ENCODE data around the gene DNTTIP2.
"Not testable (repeated sequence)": the region's sequence is repeated elsewhere in the genome, so short reads cannot be mapped to it uniquely, and the experiment has no call there.

The DNTTIP2 gene

GRCh38 chr1:93844262-93845045 lies 34.6 kb downstream of the DNTTIP2 start:
- CTCF ChIA-PET, result interaction anchor here (0.6 to 7.3 kb wide), 19 partner anchors 18 to 850 kb away, joined by 3 to 105 read pairs (median 3); partner anchors contain the start of gene BCAR3
- Mint-ChIP-seq H3K4me1 (peaks cover 27% of the 10 kb centered on the region), H3K27ac (peak overlapping the region; percentile 64), H3K36me3 (peaks cover 3% of the 10 kb centered on the region), H3K4me3 (no peak overlapping the region), H3K9me3 (no peaks in the 10 kb centered on the region), H3K27me3 (peaks cover 10% of the 10 kb centered on the region)
- DNase-seq, result peak; percentile 49

- CTCF ChIA-PET, result interaction anchor here (0.8 to 7.3 kb wide), 7 partner anchors 8 to 539 kb away, joined by 3 to 105 read pairs (median 4); no protein-coding TSS in a partner anchor
- Mint-ChIP-seq H3K4me3 (no peak overlapping the region), H3K9me3 (no peaks in the 10 kb centered on the region), H3K36me3 (peaks cover 3% of the 10 kb centered on the region), H3K27ac (no peak overlapping the region), H3K4me1 (peaks cover 19% of the 10 kb centered on the region), H3K27me3 (peaks cover 10% of the 10 kb centered on the region)
- DNase-seq, result no peak
Observed at GRCh38 chr1:93842750-93843500, 36.1 kb downstream of the DNTTIP2 start.

GRCh38 chr1:93841771-93842170 lies 37.2 kb downstream of the DNTTIP2 start:
- no peaks in the 10 kb centered on the region for H3K9me3 Mint-ChIP-seq
- H3K27me3 Mint-ChIP-seq, result no peaks in the 10 kb centered on the region
- CTCF ChIA-PET, result interaction anchor here (0.7 to 7.3 kb wide), 4 partner anchors 27 to 538 kb away, joined by 4 to 105 read pairs (median 47); no protein-coding TSS in a partner anchor
- H3K27ac Mint-ChIP-seq, result no peak overlapping the region
- DNase-seq, result no peak
- peaks cover 16% of the 10 kb centered on the region for H3K4me1 Mint-ChIP-seq
- H3K36me3 Mint-ChIP-seq, result no peaks in the 10 kb centered on the region
- H3K4me3 Mint-ChIP-seq, result no peak overlapping the region

GRCh38 chr1:93840956-93841482 lies 38.0 kb downstream of the DNTTIP2 start:
- no peak overlapping the region for H3K27ac Mint-ChIP-seq
- H3K9me3 Mint-ChIP-seq, result no peaks in the 10 kb centered on the region
- peaks cover 15% of the 10 kb centered on the region for H3K4me1 Mint-ChIP-seq
- no peak overlapping the region for H3K4me3 Mint-ChIP-seq
- DNase-seq, result no peak
- no peaks in the 10 kb centered on the region for H3K36me3 Mint-ChIP-seq
- CTCF ChIA-PET, result interaction anchor here (1.1 to 7.3 kb wide), 3 partner anchors 27 to 213 kb away, joined by 3 to 105 read pairs (median 3); no protein-coding TSS in a partner anchor
- no peaks in the 10 kb centered on the region for H3K27me3 Mint-ChIP-seq

GRCh38 chr1:93839753-93840152 lies 39.3 kb downstream of the DNTTIP2 start:
- no peak overlapping the region for H3K4me3 Mint-ChIP-seq
- CTCF ChIA-PET, result interaction anchor here (7.3 kb wide), 1 partner anchor 211 kb away, joined by 105 read pairs; no protein-coding TSS in a partner anchor
- peaks cover 7% of the 10 kb centered on the region for H3K4me1 Mint-ChIP-seq
- H3K27me3 Mint-ChIP-seq, result no peaks in the 10 kb centered on the region
- H3K36me3 Mint-ChIP-seq, result no peaks in the 10 kb centered on the region
- H3K9me3 Mint-ChIP-seq, result no peaks in the 10 kb centered on the region
- no peak for DNase-seq
- no peak overlapping the region for H3K27ac Mint-ChIP-seq

GRCh38 chr1:93839307-93839706 lies 39.7 kb downstream of the DNTTIP2 start:
- no peak for DNase-seq
- no peaks in the 10 kb centered on the region for H3K27me3 Mint-ChIP-seq
- H3K4me1 Mint-ChIP-seq, result peaks cover 2% of the 10 kb centered on the region
- H3K9me3 Mint-ChIP-seq, result no peaks in the 10 kb centered on the region
- no peak overlapping the region for H3K27ac Mint-ChIP-seq
- CTCF ChIA-PET, result no interaction called here
- no peak overlapping the region for H3K4me3 Mint-ChIP-seq
- H3K36me3 Mint-ChIP-seq, result no peaks in the 10 kb centered on the region

- no peak for DNase-seq
- no peaks in the 10 kb centered on the region for H3K36me3 Mint-ChIP-seq
- CTCF ChIA-PET, result no interaction called here
- no peaks in the 10 kb centered on the region for H3K4me1 Mint-ChIP-seq
- H3K27ac Mint-ChIP-seq, result no peak overlapping the region
- no peaks in the 10 kb centered on the region for H3K27me3 Mint-ChIP-seq
- no peak overlapping the region for H3K4me3 Mint-ChIP-seq
- H3K9me3 Mint-ChIP-seq, result peaks cover 6% of the 10 kb centered on the region
Observed at GRCh38 chr1:93837961-93838360, 41.0 kb downstream of the DNTTIP2 start.

GRCh38 chr1:93833293-93833692 lies 45.7 kb downstream of the DNTTIP2 start:
- H3K27me3 Mint-ChIP-seq, H3K4me3 Mint-ChIP-seq, H3K27ac Mint-ChIP-seq, H3K36me3 Mint-ChIP-seq, DNase-seq, CTCF ChIA-PET, H3K4me1 Mint-ChIP-seq, H3K9me3 Mint-ChIP-seq: not testable (repeated sequence)

GRCh38 chr1:93829061-93829460 lies 49.9 kb downstream of the DNTTIP2 start:
- DNase-seq, result no peak
- H3K9me3 Mint-ChIP-seq, result peaks cover 8% of the 10 kb centered on the region
- CTCF ChIA-PET, result interaction anchor here (2.0 kb wide), 1 partner anchor 17 kb away, joined by 4 read pairs; no protein-coding TSS in a partner anchor
- no peaks in the 10 kb centered on the region for H3K4me1 Mint-ChIP-seq
- H3K4me3 Mint-ChIP-seq, result no peak overlapping the region
- H3K36me3 Mint-ChIP-seq, result no peaks in the 10 kb centered on the region
- H3K27me3 Mint-ChIP-seq, result peaks cover 5% of the 10 kb centered on the region
- H3K27ac Mint-ChIP-seq, result no peak overlapping the region

- H3K27ac Mint-ChIP-seq, result no peak overlapping the region
- DNase-seq, result no peak
- H3K9me3 Mint-ChIP-seq, result peaks cover 6% of the 10 kb centered on the region
- no peaks in the 10 kb centered on the region for H3K4me1 Mint-ChIP-seq
- no peak overlapping the region for H3K4me3 Mint-ChIP-seq
- peaks cover 5% of the 10 kb centered on the region for H3K27me3 Mint-ChIP-seq
- H3K36me3 Mint-ChIP-seq, result no peaks in the 10 kb centered on the region
- CTCF ChIA-PET, result interaction anchor here (1.3 to 2.0 kb wide), 3 partner anchors 17 to 199 kb away, joined by 3 to 4 read pairs (median 4); no protein-coding TSS in a partner anchor
Observed at GRCh38 chr1:93828367-93828755, 50.6 kb downstream of the DNTTIP2 start.

- Mint-ChIP-seq H3K4me3 (no peak overlapping the region), H3K27ac (no peak overlapping the region), H3K9me3 (peaks cover 1% of the 10 kb centered on the region), H3K27me3 (peaks cover 5% of the 10 kb centered on the region), H3K4me1 (no peaks in the 10 kb centered on the region), H3K36me3 (no peaks in the 10 kb centered on the region)
- CTCF ChIA-PET, result interaction anchor here (1.3 to 2.0 kb wide), 4 partner anchors 12 to 199 kb away, joined by 3 to 4 read pairs (median 4); no protein-coding TSS in a partner anchor
- no peak for DNase-seq
Observed at GRCh38 chr1:93827633-93828366, 51.2 kb downstream of the DNTTIP2 start.

- no peak for DNase-seq
- Mint-ChIP-seq H3K4me1 (no peaks in the 10 kb centered on the region), H3K27ac (no peak overlapping the region), H3K9me3 (no peaks in the 10 kb centered on the region), H3K4me3 (no peak overlapping the region), H3K27me3 (peaks cover 5% of the 10 kb centered on the region), H3K36me3 (no peaks in the 10 kb centered on the region)
- CTCF ChIA-PET, result interaction anchor here (1.3 to 2.0 kb wide), 4 partner anchors 12 to 198 kb away, joined by 3 to 4 read pairs (median 4); no protein-coding TSS in a partner anchor
Observed at GRCh38 chr1:93827128-93827527, 51.9 kb downstream of the DNTTIP2 start.

- no peaks in the 10 kb centered on the region for H3K36me3 Mint-ChIP-seq
- peaks cover 5% of the 10 kb centered on the region for H3K27me3 Mint-ChIP-seq
- H3K9me3 Mint-ChIP-seq, result no peaks in the 10 kb centered on the region
- DNase-seq, result no peak
- CTCF ChIA-PET, result interaction anchor here (1.5 to 2.7 kb wide), 2 partner anchors 11 to 21 kb away, joined by 3 to 9 read pairs; no protein-coding TSS in a partner anchor
- H3K27ac Mint-ChIP-seq, result no peak overlapping the region
- H3K4me1 Mint-ChIP-seq, result no peaks in the 10 kb centered on the region
- no peak overlapping the region for H3K4me3 Mint-ChIP-seq
Observed at GRCh38 chr1:93824834-93825233, 54.2 kb downstream of the DNTTIP2 start.
